Gastroesophageal sphincter (tissue), 4 donors: Measurements from ENCODE around the gene RHOH. TPM values are rescaled to one million over a fixed set of nuclear protein-coding genes. Genes with fewer than 3 reads are reported as not detected.

Experiments used
- ATAC-seq: fragments of 150-250 bp; one replicate; pipeline ENCODE4 v1.9.1; 2016; ENCODE audit warnings: mild to moderate bottlenecking, moderate library complexity
- H3K27ac ChIP-seq, 4 donors: fragments of 200-600 bp; sonication (generic) in 3 of 4; 1 replicate in 3 of 4; 2 replicates in 1 of 4; pipeline ENCODE4 v1.5.1; 2016 to 2019
- H3K27me3 ChIP-seq: fragments of 200-600 bp; sonication (generic); one replicate; pipeline ENCODE4 v1.5.1; 2019
- H3K36me3 ChIP-seq, 2 donors: fragments of 200-600 bp; sonication (generic); one replicate each; pipeline ENCODE4 v1.5.1; 2019; ENCODE audit warnings: control low read depth in 1 of 2
- H3K4me1 ChIP-seq, 3 donors: fragments of 200-600 bp; sonication (generic); 1 replicate in 2 of 3; 2 replicates in 1 of 3; pipeline ENCODE4 v1.5.1; 2016 to 2019; ENCODE audit warnings: control low read depth in 2 of 3
- H3K4me3 ChIP-seq, 2 donors: fragments of 200-600 bp; sonication (generic); one replicate each; pipeline ENCODE4 v1.5.1; 2019; ENCODE audit warnings: mild to moderate bottlenecking in 1 of 2, moderate library complexity in 1 of 2
- H3K9me3 ChIP-seq, 3 donors: fragments of 200-600 bp; sonication (generic); one replicate each; pipeline ENCODE4 v1.5.1; 2017 to 2019; ENCODE audit warnings: control low read depth in 2 of 3
- EP300 ChIP-seq: sonication (generic); formaldehyde crosslinking; IDR thresholded peaks from one replicate; pipeline ENCODE4 v1.6.1; 2017; ENCODE audit warnings: antibody characterized with exemption, mild to moderate bottlenecking
- POLR2A ChIP-seq, 2 donors: fragments of 450-650 bp; IDR thresholded peaks; one replicate each; pipeline ENCODE4 v1.6.1; 2017; ENCODE audit warnings: antibody characterized with exemption in 2 of 2, mild to moderate bottlenecking in 2 of 2, moderate library complexity in 1 of 2
- POLR2AphosphoS5 ChIP-seq: sonication (generic); formaldehyde crosslinking; IDR thresholded peaks from one replicate; pipeline ENCODE4 v1.6.1; 2017; ENCODE audit warnings: antibody characterized with exemption
- WGBS, 2 donors: methylation state at CpG; one replicate each; pipeline ENCODE4 v1.1.5; 2018; ENCODE audit warnings: low coverage in 1 of 2; 5-methylcytosine and 5-hydroxymethylcytosine counted together
- total RNA-seq, 4 donors: library from RNA; depleted of rRNA; stranded (reverse); fragments of >200 nt; gene quantifications; one replicate each; pipeline ENCODE4 v1.1.0, GENCODE V29; 2016
- TF ChIP-seq, protein P1 (sequence below), 4 experiments: fragments of 200-600 bp in 2 of 4; fragments of 450-650 bp in 2 of 4; sonication (generic) in 1 of 4; IDR thresholded peaks; one replicate each; pipeline ENCODE4 v1.5.1; 2017 to 2019; ENCODE audit warnings: antibody characterized with exemption in 4 of 4, mild to moderate bottlenecking in 2 of 4, moderate library complexity in 2 of 4

The RHOH gene
- total RNA-seq, 4 donors from 2014 or later = 0.42 to 4.4 (median 1.0) TPM

- no peaks in the 10 kb centered on the region for H3K4me1 ChIP-seq
- no peak for ATAC-seq
- no peak overlapping the region for H3K4me3 ChIP-seq
- 70 to 100% methylated on average over 2 to 4 of the region's 4 CpGs for WGBS, 2 donors
- H3K9me3 ChIP-seq = no peaks in the 10 kb centered on the region
- H3K27me3 ChIP-seq = no peaks in the 10 kb centered on the region
- TF ChIP-seq POLR2A (IDR thresholded peaks at IDR 0.05) (no peak), POLR2AphosphoS5 (no peak), EP300 (no peak)
- TF ChIP-seq, protein P1, sequence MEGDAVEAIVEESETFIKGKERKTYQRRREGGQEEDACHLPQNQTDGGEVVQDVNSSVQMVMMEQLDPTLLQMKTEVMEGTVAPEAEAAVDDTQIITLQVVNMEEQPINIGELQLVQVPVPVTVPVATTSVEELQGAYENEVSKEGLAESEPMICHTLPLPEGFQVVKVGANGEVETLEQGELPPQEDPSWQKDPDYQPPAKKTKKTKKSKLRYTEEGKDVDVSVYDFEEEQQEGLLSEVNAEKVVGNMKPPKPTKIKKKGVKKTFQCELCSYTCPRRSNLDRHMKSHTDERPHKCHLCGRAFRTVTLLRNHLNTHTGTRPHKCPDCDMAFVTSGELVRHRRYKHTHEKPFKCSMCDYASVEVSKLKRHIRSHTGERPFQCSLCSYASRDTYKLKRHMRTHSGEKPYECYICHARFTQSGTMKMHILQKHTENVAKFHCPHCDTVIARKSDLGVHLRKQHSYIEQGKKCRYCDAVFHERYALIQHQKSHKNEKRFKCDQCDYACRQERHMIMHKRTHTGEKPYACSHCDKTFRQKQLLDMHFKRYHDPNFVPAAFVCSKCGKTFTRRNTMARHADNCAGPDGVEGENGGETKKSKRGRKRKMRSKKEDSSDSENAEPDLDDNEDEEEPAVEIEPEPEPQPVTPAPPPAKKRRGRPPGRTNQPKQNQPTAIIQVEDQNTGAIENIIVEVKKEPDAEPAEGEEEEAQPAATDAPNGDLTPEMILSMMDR (IDR thresholded peaks at IDR 0.05) = no peak
- no peak overlapping the region for H3K27ac ChIP-seq
- H3K36me3 ChIP-seq = no peaks in the 10 kb centered on the region
These were observed 44.2 kb downstream of the RHOH start for GRCh38 chr4:40241026-40241425.

- no peak overlapping the region for H3K27ac ChIP-seq
- WGBS, 2 donors = 61 to 71% methylated on average over 6 to 7 of the region's 7 CpGs
- ATAC-seq = no peak
- H3K36me3 ChIP-seq = no peaks in the 10 kb centered on the region
- no peaks in the 10 kb centered on the region for H3K27me3 ChIP-seq
- H3K9me3 ChIP-seq = no peaks in the 10 kb centered on the region
- no peak overlapping the region for H3K4me3 ChIP-seq
- H3K4me1 ChIP-seq = no peaks in the 10 kb centered on the region
- TF ChIP-seq EP300 = no peak
- TF ChIP-seq, protein P1 (IDR thresholded peaks at IDR 0.05) = no peak
- no peak for TF ChIP-seq POLR2AphosphoS5
- no peak for TF ChIP-seq POLR2A (IDR thresholded peaks at IDR 0.05)
These were observed 45.1 kb downstream of the RHOH start for GRCh38 chr4:40241941-40242340.

GRCh38 chr4:40243386-40243948, 46.6 kb downstream of the RHOH start:
- Histone ChIP-seq H3K4me3 (no peak overlapping the region), H3K9me3 (no peaks in the 10 kb centered on the region)
- 80 to 92% methylated on average over 1 to 5 of the region's 19 CpGs for WGBS, 2 donors

DNA sequence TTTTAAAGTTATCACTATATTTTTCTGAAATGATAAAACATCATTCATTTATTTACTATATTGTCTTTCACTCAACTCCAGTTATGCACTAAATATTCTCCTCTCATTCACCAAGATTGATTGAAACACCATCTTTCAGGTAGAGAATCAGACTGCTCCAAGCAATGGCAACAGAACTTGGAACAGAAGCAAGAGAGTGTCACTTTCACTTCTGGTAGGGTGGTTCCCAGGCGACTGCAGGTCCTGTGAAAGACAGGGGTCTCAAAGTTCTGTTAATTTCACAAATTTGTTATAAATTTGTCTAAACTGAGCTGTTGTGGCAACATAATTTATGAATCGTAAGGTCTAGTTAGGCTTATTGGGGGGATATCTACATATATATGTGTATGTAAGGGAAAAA, 47.8 kb downstream of the RHOH start:
- no peaks in the 10 kb centered on the region for H3K36me3 ChIP-seq
- H3K27ac ChIP-seq = no peak overlapping the region
- no peaks in the 10 kb centered on the region for H3K9me3 ChIP-seq
- whole genome bisulfite sequencing, 2 donors = 61 to 93% methylated on average over 2 of the region's 2 CpGs
- no peaks in the 10 kb centered on the region for H3K4me1 ChIP-seq
- TF ChIP-seq, protein P1 (IDR thresholded peaks at IDR 0.05) = no peak
- TF ChIP-seq EP300 (no peak), POLR2A (IDR thresholded peaks at IDR 0.05) (no peak), POLR2AphosphoS5 (no peak)
- H3K4me3 ChIP-seq = no peak overlapping the region
- H3K27me3 ChIP-seq = no peaks in the 10 kb centered on the region
- no peak for ATAC-seq

More at GRCh38 chr4:40243386-40243948, 46.6 kb downstream of the RHOH start:
- no peaks in the 10 kb centered on the region for H3K4me1 ChIP-seq
- no peak overlapping the region for H3K27ac ChIP-seq
- no peaks in the 10 kb centered on the region for H3K27me3 ChIP-seq
- H3K36me3 ChIP-seq = no peaks in the 10 kb centered on the region
- TF ChIP-seq EP300 = no peak
- TF ChIP-seq POLR2A (IDR thresholded peaks at IDR 0.05) = no peak
- no peak for TF ChIP-seq POLR2AphosphoS5
- TF ChIP-seq, protein P1 (IDR thresholded peaks at IDR 0.05) = no peak
- no peak for ATAC-seq

DNA sequence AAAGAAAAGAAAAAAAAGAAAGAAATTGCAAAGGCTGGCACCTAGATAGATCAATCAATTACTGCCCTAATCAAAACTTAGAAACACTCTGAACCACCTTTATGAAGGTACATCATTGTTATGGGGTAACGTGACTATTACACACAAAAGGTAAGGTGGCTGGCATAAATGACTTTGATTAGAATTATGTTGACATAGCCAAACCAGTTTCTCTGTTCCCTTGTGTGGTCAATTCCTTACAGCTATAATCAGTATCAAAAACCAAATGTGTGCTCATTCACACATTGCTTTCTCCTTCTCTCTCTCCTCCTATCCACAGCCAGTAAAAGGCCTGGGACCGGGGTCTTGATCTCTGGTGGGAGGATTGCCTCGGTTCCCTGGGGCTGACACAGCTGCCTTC, 48.7 kb downstream of the RHOH start:
- no peaks in the 10 kb centered on the region for H3K4me1 ChIP-seq
- H3K36me3 ChIP-seq = no peaks in the 10 kb centered on the region
- H3K27me3 ChIP-seq = no peaks in the 10 kb centered on the region
- no peaks in the 10 kb centered on the region for H3K9me3 ChIP-seq
- no peak overlapping the region for H3K27ac ChIP-seq
- no peak overlapping the region for H3K4me3 ChIP-seq
- no peak for ATAC-seq
- WGBS, 2 donors = 100% methylated on average over 1 of the region's 3 CpGs
- TF ChIP-seq POLR2A (IDR thresholded peaks at IDR 0.05) (no peak), POLR2AphosphoS5 (no peak), EP300 (no peak)
- TF ChIP-seq, protein P1 (IDR thresholded peaks at IDR 0.05) = no peak
